HepG2 (cell line): ENCODE results near the gene CACNA1D. TPM values are rescaled to one million over a fixed set of nuclear protein-coding genes. Genes with fewer than 3 reads are reported as not detected.

Source experiments
- BRD4 ChIP-seq: sonication (generic); formaldehyde crosslinking; IDR thresholded peaks from 2 replicates; pipeline ENCODE4 v1.4.0; 2020; ENCODE audit warnings: missing genetic modification reagents
- CREB1 ChIP-seq, 2 experiments: fragments of 450-650 bp in 1 of 2; IDR thresholded peaks; 2 replicates each; pipeline ENCODE4 v1.6.1; 2016 to 2017; ENCODE audit warnings: control low read depth in 1 of 2, mild to moderate bottlenecking in 1 of 2, missing compliant biosample characterization in 1 of 2, missing genetic modification characterization in 1 of 2
- ETV6 ChIP-seq: sonication (generic); formaldehyde crosslinking; conservative IDR thresholded peaks from 2 replicates; pipeline ENCODE4 v1.4.0; 2020; ENCODE audit warnings: missing genetic modification reagents
- FOXP1 ChIP-seq, 2 experiments: fragments of 450-650 bp in 1 of 2; IDR thresholded peaks; 2 replicates each; pipeline ENCODE4 v1.6.1; 2017 to 2018; ENCODE audit warnings: antibody characterized with exemption in 1 of 2
- GATAD2A ChIP-seq: IDR thresholded peaks from 2 replicates; pipeline ENCODE4 v1.6.1; 2016
- HNRNPL ChIP-seq: fragments of 200-400 bp; formaldehyde crosslinking; IDR thresholded peaks from 2 replicates; pipeline ENCODE4 v1.6.1; 2017; ENCODE audit warnings: mild to moderate bottlenecking, low read depth, low read length
- HOXA3 ChIP-seq: sonication (generic); formaldehyde crosslinking; IDR thresholded peaks from 2 replicates; pipeline ENCODE4 v1.5.0; 2020; ENCODE audit warnings: missing genetic modification reagents
- HOXA9 ChIP-seq: sonication (generic); formaldehyde crosslinking; IDR thresholded peaks from 2 replicates; pipeline ENCODE4 v1.8.1; 2022; ENCODE audit warnings: missing genetic modification reagents, mild to moderate bottlenecking, moderate library complexity, borderline replicate concordance
- KAT8 ChIP-seq: IDR thresholded peaks from 2 replicates; pipeline ENCODE4 v1.6.1; 2016; ENCODE audit warnings: missing genetic modification reagents, missing compliant biosample characterization
- RAD21 ChIP-seq: fragments of 450-650 bp; formaldehyde crosslinking; IDR thresholded peaks from 2 replicates; pipeline ENCODE4 v1.5.0; 2020; ENCODE audit warnings: mild to moderate bottlenecking
- RARA ChIP-seq: IDR thresholded peaks from 2 replicates; pipeline ENCODE4 v1.6.1; 2016; ENCODE audit warnings: missing genetic modification reagents, missing compliant biosample characterization
- RBFOX2 ChIP-seq: fragments of 200-400 bp; formaldehyde crosslinking; IDR thresholded peaks from 2 replicates; pipeline ENCODE4 v1.6.1; 2017; ENCODE audit warnings: low read depth, mild to moderate bottlenecking, low read length
- RFXANK ChIP-seq: IDR thresholded peaks from 2 replicates; pipeline ENCODE4 v1.6.1; 2016
- SALL1 ChIP-seq: sonication (generic); formaldehyde crosslinking; IDR thresholded peaks from 2 replicates; pipeline ENCODE4 v1.8.0; 2022; ENCODE audit warnings: mild to moderate bottlenecking, missing genetic modification reagents
- SMC3 ChIP-seq: IDR thresholded peaks from 2 replicates; pipeline ENCODE4 v1.6.1; 2011; ENCODE audit warnings: low read length, improper control_type of control experiment
- STAG1 ChIP-seq: sonication (generic); formaldehyde crosslinking; IDR thresholded peaks from 2 replicates; pipeline ENCODE4 v1.4.0; 2020; ENCODE audit warnings: missing genetic modification reagents
- SUZ12 ChIP-seq: fragments of 150-350 bp; IDR thresholded peaks from 2 replicates; pipeline ENCODE4 v1.6.1; 2014; ENCODE audit warnings: low read depth, low read length
- TARDBP ChIP-seq: sonication (generic); formaldehyde crosslinking; IDR thresholded peaks from 2 replicates; pipeline ENCODE4 v1.8.0; 2022; ENCODE audit warnings: mild to moderate bottlenecking, missing genetic modification reagents
- ZNF136 ChIP-seq: sonication (generic); formaldehyde crosslinking; IDR thresholded peaks from 2 replicates; pipeline ENCODE4 v1.8.1; 2022; ENCODE audit warnings: low read depth, mild to moderate bottlenecking, moderate library complexity, missing genetic modification reagents
- ZNF331 ChIP-seq: sonication (generic); formaldehyde crosslinking; IDR thresholded peaks from 2 replicates; pipeline ENCODE4 v1.4.0; 2020; ENCODE audit warnings: missing genetic modification reagents
- ZNF34 ChIP-seq: sonication (generic); formaldehyde crosslinking; IDR thresholded peaks from 2 replicates; pipeline ENCODE4 v1.4.0; 2020; ENCODE audit warnings: mild to moderate bottlenecking, missing genetic modification reagents, borderline replicate concordance
- ZNF383 ChIP-seq: sonication (generic); formaldehyde crosslinking; IDR thresholded peaks from 2 replicates; pipeline ENCODE4 v1.4.0; 2020; ENCODE audit warnings: missing genetic modification reagents, mild to moderate bottlenecking, borderline replicate concordance
- ZNF501 ChIP-seq: sonication (generic); formaldehyde crosslinking; IDR thresholded peaks from 2 replicates; pipeline ENCODE4 v1.5.1; 2020; ENCODE audit warnings: mild to moderate bottlenecking, moderate library complexity, missing genetic modification reagents
- ZNF572 ChIP-seq: sonication (generic); formaldehyde crosslinking; IDR thresholded peaks from 2 replicates; pipeline ENCODE4 v1.5.1; 2020; ENCODE audit warnings: mild to moderate bottlenecking, missing genetic modification reagents
- polyA plus RNA-seq, 8 experiments: library from polyadenylated mRNA; depleted of rRNA in 3 of 8; stranded (reverse) in 7 of 8; unstranded in 1 of 8; fragments of >200 nt; fragmentation: Illumina TruSeq in 4 of 8; extraction: Trizol in 4 of 8; gene quantifications; 2 replicates each; pipeline versions ENCODE4 v1.2.1 to v1.2.3, GENCODE V29; 2011 to 2016; ENCODE audit warnings: low read depth in 4 of 8, missing spikeins in 1 of 8, mixed read lengths in 1 of 8; ENCODE audit not compliant: insufficient read depth in 1 of 8
- total RNA-seq, 5 experiments: library from RNA; depleted of rRNA; stranded (reverse); fragments of >200 nt; fragmentation: Illumina TruSeq; extraction: Trizol; gene quantifications; 2 replicates each; pipeline ENCODE4 v1.2.3, GENCODE V29; 2016; ENCODE audit warnings: low read depth in 1 of 5
- TF ChIP-seq, protein P1 (sequence below): sonication (generic); formaldehyde crosslinking; IDR thresholded peaks from 2 replicates; pipeline ENCODE4 v1.9.0; 2022; ENCODE audit warnings: missing genetic modification reagents, mild to moderate bottlenecking, borderline replicate concordance
- TF ChIP-seq, protein P2 (sequence below), 2 experiments: sonication (generic) in 1 of 2; formaldehyde crosslinking in 1 of 2; IDR thresholded peaks; 2 replicates each; pipeline versions ENCODE4 v1.6.1 to v1.9.0; 2014 to 2022; ENCODE audit warnings: antibody characterized with exemption in 1 of 2, borderline replicate concordance in 1 of 2, inconsistent platforms in 1 of 2, low read depth in 1 of 2, missing genetic modification reagents in 1 of 2

The CACNA1D gene
- total and polyA plus RNA-seq, 2 of the 13 experiments (the other 11 are each of a cell fraction or from before 2014, with no cell fraction given) = 0.26 to 0.38 TPM

DNA sequence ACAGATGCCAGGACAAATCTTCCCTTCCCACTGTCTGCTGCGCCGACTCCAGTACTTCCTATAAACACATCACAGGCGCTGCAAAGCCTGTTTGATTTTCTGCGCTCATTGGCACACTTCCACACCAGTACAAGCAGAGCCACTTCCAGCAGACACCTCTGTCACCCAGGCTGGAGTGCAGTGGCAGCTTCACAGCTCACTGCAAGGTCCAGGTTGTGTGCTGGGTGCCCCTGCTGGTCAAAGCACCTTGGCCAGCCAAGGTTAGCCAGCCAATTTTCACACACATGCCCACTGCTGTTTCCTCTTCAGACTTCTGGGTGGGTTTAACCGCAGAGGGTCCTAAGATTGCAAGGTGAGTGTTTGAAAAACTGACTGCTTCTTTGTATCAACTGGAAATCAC lies 346.9 kb downstream of the CACNA1D start (continued):
- TF ChIP-seq KAT8 (CRISPR knock-in tag) = peak; percentile 30; the same call in 1 of the 2 replicates
- TF ChIP-seq ZNF136 (CRISPR knock-in tag) = no peak
- TF ChIP-seq, protein P1, sequence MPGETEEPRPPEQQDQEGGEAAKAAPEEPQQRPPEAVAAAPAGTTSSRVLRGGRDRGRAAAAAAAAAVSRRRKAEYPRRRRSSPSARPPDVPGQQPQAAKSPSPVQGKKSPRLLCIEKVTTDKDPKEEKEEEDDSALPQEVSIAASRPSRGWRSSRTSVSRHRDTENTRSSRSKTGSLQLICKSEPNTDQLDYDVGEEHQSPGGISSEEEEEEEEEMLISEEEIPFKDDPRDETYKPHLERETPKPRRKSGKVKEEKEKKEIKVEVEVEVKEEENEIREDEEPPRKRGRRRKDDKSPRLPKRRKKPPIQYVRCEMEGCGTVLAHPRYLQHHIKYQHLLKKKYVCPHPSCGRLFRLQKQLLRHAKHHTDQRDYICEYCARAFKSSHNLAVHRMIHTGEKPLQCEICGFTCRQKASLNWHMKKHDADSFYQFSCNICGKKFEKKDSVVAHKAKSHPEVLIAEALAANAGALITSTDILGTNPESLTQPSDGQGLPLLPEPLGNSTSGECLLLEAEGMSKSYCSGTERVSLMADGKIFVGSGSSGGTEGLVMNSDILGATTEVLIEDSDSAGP = 0 out of 2 replicates have a peak, but pooled peaks have one; percentile 14
- no peak for TF ChIP-seq RFXANK
- TF ChIP-seq HNRNPL = peak; percentile 74; the same call in 1 of the 2 replicates
- no peak for TF ChIP-seq ZNF501 (CRISPR knock-in tag)
- no peak for TF ChIP-seq ZNF34 (CRISPR knock-in tag)
- TF ChIP-seq STAG1 (CRISPR knock-in tag) = peak; percentile 53
- TF ChIP-seq SMC3 = peak; percentile 24; the same call in 1 of the 2 replicates
- peak; percentile 27; the same call in 1 of the 2 replicates for TF ChIP-seq SALL1
- TF ChIP-seq HOXA3 = peak; percentile 43; the same call in 1 of the 2 replicates
- TF ChIP-seq CREB1 (IDR thresholded peaks at IDR 0.05) = no peak
- TF ChIP-seq CREB1 (CRISPR knock-in tag; IDR thresholded peaks at IDR 0.05) = no peak
- TF ChIP-seq RARA (CRISPR knock-in tag) = 0 out of 2 replicates have a peak, but pooled peaks have one; percentile 11
- no peak for TF ChIP-seq HOXA9 (CRISPR knock-in tag)
- TF ChIP-seq, protein P2, sequence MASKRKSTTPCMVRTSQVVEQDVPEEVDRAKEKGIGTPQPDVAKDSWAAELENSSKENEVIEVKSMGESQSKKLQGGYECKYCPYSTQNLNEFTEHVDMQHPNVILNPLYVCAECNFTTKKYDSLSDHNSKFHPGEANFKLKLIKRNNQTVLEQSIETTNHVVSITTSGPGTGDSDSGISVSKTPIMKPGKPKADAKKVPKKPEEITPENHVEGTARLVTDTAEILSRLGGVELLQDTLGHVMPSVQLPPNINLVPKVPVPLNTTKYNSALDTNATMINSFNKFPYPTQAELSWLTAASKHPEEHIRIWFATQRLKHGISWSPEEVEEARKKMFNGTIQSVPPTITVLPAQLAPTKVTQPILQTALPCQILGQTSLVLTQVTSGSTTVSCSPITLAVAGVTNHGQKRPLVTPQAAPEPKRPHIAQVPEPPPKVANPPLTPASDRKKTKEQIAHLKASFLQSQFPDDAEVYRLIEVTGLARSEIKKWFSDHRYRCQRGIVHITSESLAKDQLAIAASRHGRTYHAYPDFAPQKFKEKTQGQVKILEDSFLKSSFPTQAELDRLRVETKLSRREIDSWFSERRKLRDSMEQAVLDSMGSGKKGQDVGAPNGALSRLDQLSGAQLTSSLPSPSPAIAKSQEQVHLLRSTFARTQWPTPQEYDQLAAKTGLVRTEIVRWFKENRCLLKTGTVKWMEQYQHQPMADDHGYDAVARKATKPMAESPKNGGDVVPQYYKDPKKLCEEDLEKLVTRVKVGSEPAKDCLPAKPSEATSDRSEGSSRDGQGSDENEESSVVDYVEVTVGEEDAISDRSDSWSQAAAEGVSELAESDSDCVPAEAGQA (IDR thresholded peaks at IDR 0.05; ENCODE audit: low read depth) = no peak
- TF ChIP-seq, protein P2 (CRISPR knock-in tag; IDR thresholded peaks at IDR 0.05; ENCODE audit: borderline replicate concordance) = no peak
- TF ChIP-seq ZNF383 = no peak
- TF ChIP-seq ZNF572 (CRISPR knock-in tag) = no peak
- TF ChIP-seq SUZ12 = no peak
- peak; percentile 39 for TF ChIP-seq GATAD2A (CRISPR knock-in tag)
- TF ChIP-seq ZNF331 (CRISPR knock-in tag) = peak; percentile 53
- TF ChIP-seq FOXP1 (IDR thresholded peaks at IDR 0.05) = no peak
- TF ChIP-seq FOXP1 (CRISPR knock-in tag; IDR thresholded peaks at IDR 0.05) = no peak
- TF ChIP-seq BRD4 (CRISPR knock-in tag) = no peak
- peak; percentile 28; the same call in 1 of the 2 replicates for TF ChIP-seq TARDBP (CRISPR knock-in tag)
- peak; percentile 47; the same call in 1 of the 2 replicates for TF ChIP-seq RAD21 (CRISPR knock-in tag)
- 0 out of 2 replicates have a peak, but pooled peaks have one; percentile 15 for TF ChIP-seq RBFOX2
- no peak for TF ChIP-seq ETV6 (CRISPR knock-in tag)
